Endothelial cell of umbilical vein (primary cell): Measurements from ENCODE around the gene ABLIM1. TPM values are rescaled to one million over a fixed set of nuclear protein-coding genes. Genes with fewer than 3 reads are reported as not detected.

Source experiments
- BruUV-seq: library from RNA; stranded (reverse); fragments of 400-500 nt; replicated peaks from 2 replicates; lab custom pipeline; 2021; lab: Mats Ljungman, UMichigan
- CTCF ChIA-PET: fragments of 300-600, 350-600 bp; sonication (Branson Sonifier 250); formaldehyde crosslinking; loops from one replicate; lab custom pipeline; 2021; ENCODE audit warnings: antibody characterized with exemption, inconsistent platforms; lab: Charles Lee
- POLR2A ChIA-PET: fragments of 300-600, 350-600 bp; sonication (Branson Sonifier 250); formaldehyde crosslinking; loops from one replicate; lab custom pipeline; 2021; ENCODE audit warnings: antibody characterized with exemption, inconsistent platforms; lab: Charles Lee
- DNase-seq: peaks from one replicate; pipeline ENCODE4 v3.0.0-alpha.2; 2011; ENCODE audit warnings: low read depth, low spot score
- FAIRE-seq: peaks from 2 replicates; lab custom pipeline; 2011; peaks lifted over from hg19 to GRCh38; lab: Jason Lieb, UNC
- H2AFZ ChIP-seq: 2 replicates; pipeline ENCODE4 v1.6.0; 2012; ENCODE audit warnings: low read depth, low read length, control low read depth, inconsistent platforms
- H3K27ac ChIP-seq: 2 replicates; pipeline ENCODE4 v1.5.1; 2011; ENCODE audit warnings: low read depth, mild to moderate bottlenecking, control low read depth, low read length, moderate library complexity; ENCODE audit not compliant: insufficient read depth
- H3K27me3 ChIP-seq, 2 experiments: 2 replicates each; pipeline versions ENCODE4 v1.6.0 to v1.6.1; 2011; ENCODE audit warnings: low read length in 2 of 2, mixed read lengths in 1 of 2; ENCODE audit not compliant: control insufficient read depth in 2 of 2, insufficient read depth in 2 of 2
- H3K36me3 ChIP-seq, 2 experiments: 2 replicates in 1 of 2; 3 replicates in 1 of 2; pipeline ENCODE4 v1.5.1; 2011; ENCODE audit warnings: low read length in 2 of 2, mild to moderate bottlenecking in 1 of 2, moderate library complexity in 1 of 2; ENCODE audit not compliant: control insufficient read depth in 2 of 2, insufficient read depth in 2 of 2; ENCODE audit errors: extremely low read depth in 1 of 2
- H3K4me1 ChIP-seq: 3 replicates; pipeline ENCODE4 v1.5.1; 2011; ENCODE audit warnings: mild to moderate bottlenecking, low read length; ENCODE audit not compliant: control insufficient read depth, insufficient read depth; ENCODE audit errors: extremely low read depth
- H3K4me2 ChIP-seq: 2 replicates; pipeline ENCODE4 v1.6.1; 2011; ENCODE audit warnings: low read length, control low read depth, mixed read lengths; ENCODE audit not compliant: insufficient read depth
- H3K4me3 ChIP-seq, 3 experiments: fragments of 200-600 bp in 1 of 3; sonication (generic), shearing (Covaris generic) in 1 of 3; replicated peaks in 1 of 3; 2 replicates each; pipeline ENCODE4 v1.5.1; 2011 to 2016; ENCODE audit warnings: control low read depth in 3 of 3, low read length in 3 of 3, mild to moderate bottlenecking in 2 of 3, inconsistent platforms in 1 of 3, low read depth in 1 of 3, moderate library complexity in 1 of 3; ENCODE audit not compliant: insufficient read depth in 1 of 3
- H3K79me2 ChIP-seq: 2 replicates; pipeline ENCODE4 v1.6.0; 2012; ENCODE audit warnings: low read length, inconsistent platforms; ENCODE audit not compliant: control insufficient read depth, insufficient read depth
- H3K9ac ChIP-seq: replicated peaks from 2 replicates; pipeline ENCODE3; 2011; ENCODE audit warnings: low read length, control low read depth; ENCODE audit not compliant: insufficient read depth; ENCODE audit errors: extremely low read depth
- H3K9me1 ChIP-seq: replicated peaks from 3 replicates; pipeline ENCODE4 v1.6.0; 2011; ENCODE audit warnings: mild to moderate bottlenecking, low read length; ENCODE audit not compliant: control insufficient read depth, insufficient read depth; ENCODE audit errors: extremely low read depth
- H3K9me3 ChIP-seq: replicated peaks from 2 replicates; pipeline ENCODE4 v1.5.1; 2012; ENCODE audit warnings: low read length, inconsistent platforms; ENCODE audit not compliant: control insufficient read depth, insufficient read depth
- H4K20me1 ChIP-seq: replicated peaks from 2 replicates; pipeline ENCODE3; 2011; ENCODE audit warnings: mild to moderate bottlenecking, low read length; ENCODE audit not compliant: control insufficient read depth, insufficient read depth; ENCODE audit errors: extremely low read depth
- CTCF ChIP-seq, 2 donors: IDR thresholded peaks; 1 replicate in 1 of 2; 2 replicates in 1 of 2; pipeline ENCODE4 v1.5.1; 2011; ENCODE audit warnings: low read length in 2 of 2, mild to moderate bottlenecking in 2 of 2, moderate library complexity in 2 of 2, control low read depth in 1 of 2, inconsistent platforms in 1 of 2, low read depth in 1 of 2; ENCODE audit not compliant: insufficient read depth in 1 of 2; ENCODE audit errors: extremely low read depth in 1 of 2
- FOS ChIP-seq: IDR thresholded peaks from 2 replicates; pipeline ENCODE4 v1.6.1; 2011; ENCODE audit warnings: mild to moderate bottlenecking, low read length, moderate library complexity, borderline replicate concordance; ENCODE audit not compliant: insufficient read depth
- GATA2 ChIP-seq: IDR thresholded peaks from 2 replicates; pipeline ENCODE4 v1.7.0; 2011; ENCODE audit warnings: low read depth, mild to moderate bottlenecking, moderate library complexity, mixed read lengths, low read length; ENCODE audit not compliant: insufficient read length, insufficient read depth
- MAX ChIP-seq: IDR thresholded peaks from 2 replicates; pipeline ENCODE4 v1.6.1; 2011; ENCODE audit not compliant: insufficient read depth, insufficient read length
- MYC ChIP-seq: IDR thresholded peaks from one replicate; pipeline ENCODE4 v1.6.1; 2011; ENCODE audit warnings: mild to moderate bottlenecking, low read depth, low read length
- POLR2AphosphoS5 ChIP-seq: IDR thresholded peaks from 2 replicates; pipeline ENCODE4 v1.6.1; 2012; ENCODE audit warnings: low read depth, mild to moderate bottlenecking, control low read depth, low read length, moderate library complexity; ENCODE audit not compliant: insufficient read depth
- dilution Hi-C: fragments of 300-500 bp; cut with MboI; formaldehyde crosslinking; loops from one replicate; pipeline ENCODE4 v1.15.0; 2019; ENCODE audit warnings: low sequenced_read_pairs; ENCODE audit not compliant: extremely low pct_ligation_motif_present
- intact Hi-C: fragments of 100-400 bp; cut with micrococcal nuclease; formaldehyde crosslinking; loops from one replicate; pipeline ENCODE4 v1.10.0; 2022
- polyA plus RNA-seq, 4 experiments: library from polyadenylated mRNA; depleted of rRNA in 3 of 4; stranded (reverse) in 3 of 4; unstranded in 1 of 4; fragments of >200 nt; gene quantifications; 2 replicates each; pipeline versions ENCODE4 v1.2.1 to v1.2.3, GENCODE V29; 2011 to 2012; ENCODE audit warnings: missing spikeins in 1 of 4
- total RNA-seq: library from RNA; stranded (reverse); gene quantifications from 2 replicates; pipeline ENCODE4 v1.2.3, GENCODE V29; 2021

Gene ABLIM1
- total and polyA plus RNA-seq, 2 donors (not counting 3 experiments of a cell fraction or from before 2014, with no cell fraction given), result 128 to 235 TPM

DNA sequence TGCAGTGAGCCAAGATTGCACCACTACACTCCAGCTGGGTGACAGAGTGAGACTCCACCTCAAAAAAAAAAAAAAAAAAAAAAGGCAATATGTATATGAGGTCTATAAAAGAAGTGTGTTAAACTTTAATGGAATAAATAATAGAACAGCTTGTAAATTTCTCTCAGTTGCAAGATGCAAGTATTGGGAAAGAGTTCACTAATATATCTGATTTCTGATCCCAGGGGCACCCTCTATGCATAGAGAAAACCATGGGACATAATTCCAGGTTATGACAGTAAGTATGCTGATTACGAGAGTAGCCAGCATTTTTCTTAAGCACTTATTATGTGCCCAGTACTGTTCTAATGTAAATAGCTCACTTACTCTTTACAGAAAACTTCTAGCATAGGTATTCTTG lies 187.7 kb downstream of the ABLIM1 start:
- dilution Hi-C loops, result no loop called here
- FAIRE-seq, result no peak
- intact Hi-C loops, result no loop called here

More for the DNA sequence above, 187.7 kb downstream of the ABLIM1 start:
- H3K9ac ChIP-seq, result no peak overlapping the region
- H3K4me1 ChIP-seq, result no peaks in the 10 kb centered on the region
- H3K9me1 ChIP-seq, result no peaks in the 10 kb centered on the region
- BruUV-seq, result no TSS peak
- H4K20me1 ChIP-seq, result no peaks in the 10 kb centered on the region
- no peaks in the 10 kb centered on the region for H3K27me3 ChIP-seq
- H3K9me3 ChIP-seq, result no peaks in the 10 kb centered on the region
- H3K79me2 ChIP-seq, result no peaks in the 10 kb centered on the region
- H3K4me3 ChIP-seq, result no peak overlapping the region
- no peak for DNase-seq
- H3K4me2 ChIP-seq, result no peak overlapping the region
- H2AFZ ChIP-seq, result no peak overlapping the region
- H3K36me3 ChIP-seq, result peaks cover 2 to 15% of the 10 kb centered on the region in 2 experiments
- no peak overlapping the region for H3K27ac ChIP-seq
- POLR2A ChIA-PET, result no interaction called here
- TF ChIP-seq POLR2AphosphoS5, result no peak
- TF ChIP-seq MAX, result no peak
- TF ChIP-seq MYC, result no peak
- no peak for TF ChIP-seq CTCF (IDR thresholded peaks at IDR 0.05; ENCODE audit: extremely low read depth in 1 of 2, insufficient read depth in 1 of 2, low read depth in 1 of 2, low read length in 2 of 2)
- no peak for TF ChIP-seq FOS
- no peak for TF ChIP-seq GATA2
- CTCF ChIA-PET, result interaction anchor here (0.7 to 7.0 kb wide), 11 partner anchors 9 to 660 kb away, joined by 3 to 208 read pairs (median 5); no protein-coding TSS in a partner anchor
